GM10266 (cell line): Measurements from ENCODE around the gene SLC26A8.

Experiments
- DNase-seq: peaks from one replicate; pipeline ENCODE4 v3.0.0; 2012; ENCODE audit errors: extremely low spot score
- TF ChIP-seq, protein P1 (sequence below): IDR thresholded peaks from 2 replicates; pipeline ENCODE4 v1.5.1; 2012; ENCODE audit warnings: mild to moderate bottlenecking, low read depth; ENCODE audit not compliant: control insufficient read depth, insufficient read depth; ENCODE audit errors: missing control alignments

SLC26A8 gene

DNA sequence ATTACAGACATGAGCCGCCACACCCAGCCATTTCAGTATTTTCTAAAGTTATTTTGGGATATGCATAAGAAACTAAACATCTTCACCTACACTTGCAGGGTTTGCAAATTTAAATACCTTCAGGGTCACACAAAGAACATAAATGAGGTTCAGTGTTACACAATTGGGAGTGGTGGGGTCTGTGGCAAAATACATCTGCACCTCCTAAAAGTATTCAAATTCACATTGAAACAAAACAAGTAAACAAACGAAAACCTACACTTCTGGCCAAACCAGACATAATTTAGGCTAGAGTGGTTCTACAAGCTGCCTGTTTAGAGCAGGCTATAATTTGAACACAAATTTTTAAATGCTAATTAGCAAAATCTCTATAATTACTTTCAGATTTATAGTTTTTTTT, 37.8 kb upstream of the SLC26A8 start:
- TF ChIP-seq, protein P1, sequence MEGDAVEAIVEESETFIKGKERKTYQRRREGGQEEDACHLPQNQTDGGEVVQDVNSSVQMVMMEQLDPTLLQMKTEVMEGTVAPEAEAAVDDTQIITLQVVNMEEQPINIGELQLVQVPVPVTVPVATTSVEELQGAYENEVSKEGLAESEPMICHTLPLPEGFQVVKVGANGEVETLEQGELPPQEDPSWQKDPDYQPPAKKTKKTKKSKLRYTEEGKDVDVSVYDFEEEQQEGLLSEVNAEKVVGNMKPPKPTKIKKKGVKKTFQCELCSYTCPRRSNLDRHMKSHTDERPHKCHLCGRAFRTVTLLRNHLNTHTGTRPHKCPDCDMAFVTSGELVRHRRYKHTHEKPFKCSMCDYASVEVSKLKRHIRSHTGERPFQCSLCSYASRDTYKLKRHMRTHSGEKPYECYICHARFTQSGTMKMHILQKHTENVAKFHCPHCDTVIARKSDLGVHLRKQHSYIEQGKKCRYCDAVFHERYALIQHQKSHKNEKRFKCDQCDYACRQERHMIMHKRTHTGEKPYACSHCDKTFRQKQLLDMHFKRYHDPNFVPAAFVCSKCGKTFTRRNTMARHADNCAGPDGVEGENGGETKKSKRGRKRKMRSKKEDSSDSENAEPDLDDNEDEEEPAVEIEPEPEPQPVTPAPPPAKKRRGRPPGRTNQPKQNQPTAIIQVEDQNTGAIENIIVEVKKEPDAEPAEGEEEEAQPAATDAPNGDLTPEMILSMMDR, result no peak

GRCh38 chr6:36061236-36061635, 36.8 kb upstream of the SLC26A8 start:
- TF ChIP-seq, protein P1, result no peak
- DNase-seq, result no peak

More for the DNA sequence above, 37.8 kb upstream of the SLC26A8 start:
- DNase-seq, result no peak

- TF ChIP-seq, protein P1, result no peak
- no peak for DNase-seq
Observed at GRCh38 chr6:36056178-36056577, 31.7 kb upstream of the SLC26A8 start.

GRCh38 chr6:36054956-36055355, 30.5 kb upstream of the SLC26A8 start:
- TF ChIP-seq, protein P1, result no peak
- no peak for DNase-seq

- TF ChIP-seq, protein P1, result no peak
- DNase-seq, result no peak
Observed at GRCh38 chr6:36054415-36054814, 30.0 kb upstream of the SLC26A8 start.

DNA sequence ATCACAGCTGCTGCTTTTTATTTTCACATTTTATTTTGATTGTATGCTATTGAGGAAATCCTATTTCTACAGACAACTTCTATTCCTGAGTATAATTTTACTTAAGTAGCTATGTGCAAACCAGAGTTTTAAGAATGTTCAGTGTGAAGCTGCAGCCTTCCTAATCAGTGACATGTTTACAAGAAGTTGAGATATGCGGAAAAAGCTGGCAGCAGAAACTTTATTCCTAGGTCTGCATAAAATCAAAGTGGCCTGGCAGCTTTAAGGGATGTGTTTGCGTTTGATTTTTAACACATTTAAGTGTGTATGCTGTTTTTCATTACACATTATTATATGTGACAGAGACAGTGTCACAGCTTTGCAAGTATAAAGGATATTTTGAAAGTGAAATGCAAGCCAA, 29.4 kb upstream of the SLC26A8 start:
- TF ChIP-seq, protein P1, result no peak
- no peak for DNase-seq

- DNase-seq, result no peak
- TF ChIP-seq, protein P1, result no peak
Observed at GRCh38 chr6:36052097-36052496, 27.7 kb upstream of the SLC26A8 start.
